Pulmonary artery endothelial cell (primary cell): ENCODE results near the gene HMHB1. TPM values are rescaled to one million over a fixed set of nuclear protein-coding genes. Genes with fewer than 3 reads are reported as not detected.

ENCODE experiments used
- DNase-seq: peaks from one replicate; pipeline ENCODE4 v3.0.0-alpha.2; 2011; ENCODE audit warnings: low read depth, low spot score
- total RNA-seq: library from RNA; depleted of rRNA; stranded (reverse); fragments of >200 nt; gene quantifications from 2 replicates; pipeline ENCODE4 v1.2.3, GENCODE V29; 2014

The HMHB1 gene
- total RNA-seq, 1 donor from 2014 or later = not detected

- no peak for DNase-seq
Measured at GRCh38 chr5:143865426-143866025, 53.6 kb downstream of the HMHB1 start.
